HCT116 (cell line): ENCODE measurements around the gene SRI. TPM values are rescaled to one million over a fixed set of nuclear protein-coding genes. Genes with fewer than 3 reads are reported as not detected.

ENCODE experiments used
- ATAC-seq: fragments of 200-7000 bp; cut with Tn5 transposase; 2 replicates; pipeline ENCODE4 v1.9.1; 2020; ENCODE audit warnings: mild to moderate bottlenecking, moderate library complexity
- Bru-seq: library from RNA; stranded (reverse); fragments of 400-500 nt; gene quantifications from one replicate; lab custom pipeline; 2021; lab: Mats Ljungman, UMichigan
- BruChase-seq, 2 experiments: library from RNA; stranded (reverse); fragments of 400-500 nt; gene quantifications; one replicate each; lab custom pipeline; 2021; lab: Mats Ljungman, UMichigan
- BruUV-seq: library from RNA; stranded (reverse); fragments of 400-500 nt; replicated peaks from 2 replicates; lab custom pipeline; 2021; lab: Mats Ljungman, UMichigan
- CTCF ChIA-PET: fragments of 300-600 bp; sonication (Branson Sonifier 250); formaldehyde crosslinking; loops from one replicate; lab custom pipeline; 2021; ENCODE audit warnings: antibody characterized with exemption; lab: Charles Lee
- POLR2A ChIA-PET: fragments of 300-600, 350-600 bp; sonication (Branson Sonifier 250); formaldehyde crosslinking; loops from one replicate; lab custom pipeline; 2021; ENCODE audit warnings: antibody characterized with exemption; lab: Charles Lee
- RAD21 ChIA-PET, 2 experiments: fragments of 300-600 bp; sonication (Branson Sonifier 250); formaldehyde crosslinking; loops; one replicate each; lab custom pipeline; 2023; ENCODE audit warnings: low total read pairs in 2 of 2; ENCODE audit not compliant: uncharacterized antibody in 2 of 2, unreplicated experiment in 2 of 2, low non-redundant PET in 1 of 2; lab: Charles Lee
- DNase-seq: peaks from one replicate; pipeline ENCODE4 v3.0.0-alpha.2; 2010; ENCODE audit warnings: low read depth, low spot score
- H2AFZ ChIP-seq: fragments of 200-600 bp; shearing (Covaris generic), sonication (generic); 2 replicates; pipeline ENCODE4 v1.6.1; 2017; ENCODE audit warnings: low read depth, mixed run types, mixed read lengths, antibody characterized with exemption, low read length; ENCODE audit not compliant: poor library complexity, severe bottlenecking
- H3K27ac ChIP-seq: 2 replicates; pipeline ENCODE4 v1.5.1; 2012; ENCODE audit warnings: low read depth, low read length
- H3K27me3 ChIP-seq: fragments of 200-600 bp; sonication (generic); 2 replicates; pipeline ENCODE4 v1.6.1; 2016; ENCODE audit warnings: mixed run types, low read length, mixed read lengths; ENCODE audit not compliant: insufficient read depth
- H3K36me3 ChIP-seq, 2 experiments: fragments of 200-500 bp in 1 of 2; fragments of 200-600 bp in 1 of 2; sonication (Bioruptor generic) in 1 of 2; sonication (generic) in 1 of 2; 2 replicates each; pipeline versions ENCODE4 v1.5.1 to v1.6.1; 2014 to 2016; ENCODE audit warnings: low read length in 2 of 2, inconsistent platforms in 1 of 2, mixed read lengths in 1 of 2, mixed run types in 1 of 2; ENCODE audit not compliant: insufficient read depth in 2 of 2, control insufficient read depth in 1 of 2
- H3K4me1 ChIP-seq, 2 experiments: fragments of 200-600 bp in 1 of 2; sonication (generic) in 1 of 2; 2 replicates each; pipeline versions ENCODE4 v1.5.1 to v1.6.1; 2012 to 2017; ENCODE audit warnings: low read length in 2 of 2, inconsistent platforms in 1 of 2, mild to moderate bottlenecking in 1 of 2, mixed read lengths in 1 of 2, mixed run types in 1 of 2, moderate library complexity in 1 of 2; ENCODE audit not compliant: insufficient read depth in 2 of 2, control insufficient read depth in 1 of 2
- H3K4me2 ChIP-seq: fragments of 200-600 bp; sonication (generic); 2 replicates; pipeline ENCODE4 v1.6.1; 2017; ENCODE audit warnings: mixed run types, low read length, mixed read lengths
- H3K4me3 ChIP-seq, 2 experiments: fragments of 200-600 bp in 1 of 2; sonication (generic) in 1 of 2; replicated peaks in 1 of 2; 2 replicates each; pipeline ENCODE4 v1.5.1; 2011 to 2016; ENCODE audit warnings: low read length in 2 of 2, control low read depth in 1 of 2, low read depth in 1 of 2, mild to moderate bottlenecking in 1 of 2, mixed read lengths in 1 of 2, mixed run types in 1 of 2
- H3K79me2 ChIP-seq: fragments of 200-600 bp; sonication (generic); 2 replicates; pipeline ENCODE4 v1.6.1; 2017; ENCODE audit warnings: mild to moderate bottlenecking, mixed run types, low read length, moderate library complexity, mixed read lengths; ENCODE audit not compliant: insufficient read depth
- H3K9ac ChIP-seq: fragments of 200-600 bp; sonication (generic); 2 replicates; pipeline ENCODE4 v1.6.1; 2016; ENCODE audit warnings: low read length, mixed read lengths
- H3K9me2 ChIP-seq: fragments of 200-600 bp; sonication (generic), shearing (Covaris generic); 2 replicates; pipeline ENCODE4 v1.6.1; 2017; ENCODE audit warnings: mixed run types, mild to moderate bottlenecking, moderate library complexity; ENCODE audit not compliant: insufficient read depth
- H3K9me3 ChIP-seq, 2 experiments: fragments of 200-500 bp in 1 of 2; fragments of 200-600 bp in 1 of 2; sonication (Bioruptor generic) in 1 of 2; sonication (generic) in 1 of 2; 2 replicates each; pipeline ENCODE4 v1.6.1; 2014 to 2017; ENCODE audit warnings: low read length in 2 of 2, mixed read lengths in 2 of 2, inconsistent platforms in 1 of 2, low read depth in 1 of 2, mild to moderate bottlenecking in 1 of 2, mixed run types in 1 of 2, moderate library complexity in 1 of 2; ENCODE audit not compliant: control insufficient read depth in 1 of 2, insufficient read depth in 1 of 2
- H4K20me1 ChIP-seq: fragments of 200-600 bp; sonication (generic), shearing (Covaris generic); 2 replicates; pipeline ENCODE4 v1.6.1; 2017; ENCODE audit warnings: mixed run types, mild to moderate bottlenecking, moderate library complexity; ENCODE audit not compliant: insufficient read depth
- CBX3 ChIP-seq: IDR thresholded peaks from 2 replicates; pipeline ENCODE4 v1.6.1; 2012; ENCODE audit warnings: low read depth
- CTCF ChIP-seq, 3 experiments: fragments of 200-600 bp in 1 of 3; sonication (generic) in 1 of 3; IDR thresholded peaks in 2 of 3; conservative IDR thresholded peaks in 1 of 3; 2 replicates each; pipeline ENCODE4 v1.5.1; 2012 to 2017; ENCODE audit warnings: low read depth in 2 of 3, low read length in 2 of 3, antibody characterized with exemption in 1 of 3, borderline replicate concordance in 1 of 3, control low read depth in 1 of 3, mild to moderate bottlenecking in 1 of 3, mixed read lengths in 1 of 3, mixed run types in 1 of 3, moderate library complexity in 1 of 3; ENCODE audit not compliant: insufficient read depth in 1 of 3
- EGR1 ChIP-seq: IDR thresholded peaks from 2 replicates; pipeline ENCODE4 v1.6.1; 2012; ENCODE audit warnings: low read depth
- EZH2 ChIP-seq: fragments of 200-600 bp; sonication (generic); IDR thresholded peaks from 2 replicates; pipeline ENCODE4 v1.6.1; 2017; ENCODE audit warnings: antibody characterized with exemption, mixed run types
- EZH2phosphoT487 ChIP-seq: fragments of 200-600 bp; IDR thresholded peaks from 2 replicates; pipeline ENCODE4 v1.6.1; 2018; ENCODE audit warnings: antibody characterized with exemption, borderline replicate concordance
- JUND ChIP-seq: IDR thresholded peaks from 2 replicates; pipeline ENCODE4 v1.6.1; 2012
- POLR2AphosphoS5 ChIP-seq: IDR thresholded peaks from 2 replicates; pipeline ENCODE4 v1.6.1; 2011; ENCODE audit warnings: mild to moderate bottlenecking, low read depth, low read length, moderate library complexity
- RAD21 ChIP-seq: IDR thresholded peaks from 2 replicates; pipeline ENCODE4 v1.6.1; 2012; ENCODE audit warnings: low read depth, mild to moderate bottlenecking
- SIN3A ChIP-seq: IDR thresholded peaks from 2 replicates; pipeline ENCODE4 v1.6.1; 2012; ENCODE audit warnings: low read depth
- SP1 ChIP-seq: IDR thresholded peaks from 2 replicates; pipeline ENCODE4 v1.6.1; 2012; ENCODE audit warnings: low read depth
- ZNF274 ChIP-seq: fragments of 200-500 bp; sonication (Bioruptor generic); IDR thresholded peaks from 2 replicates; pipeline ENCODE4 v1.6.1; 2014; ENCODE audit warnings: mild to moderate bottlenecking, low read depth, low read length, inconsistent platforms
- intact Hi-C: fragments of 100-400 bp; cut with micrococcal nuclease; formaldehyde crosslinking; loops from 2 replicates; pipeline ENCODE4 v1.10.0; 2022
- long read RNA-seq: library from polyadenylated mRNA; unstranded; transcript quantifications from one replicate; pipeline ENCODE4 v2.0.0, GENCODE V29; 2021; ENCODE audit not compliant: unreplicated experiment
- polyA plus RNA-seq: library from polyadenylated mRNA; unstranded; fragments of >200 nt; gene quantifications from 2 replicates; pipeline ENCODE4 v1.2.1, GENCODE V29; 2012; ENCODE audit warnings: missing spikeins
- total RNA-seq: library from RNA; stranded (reverse); gene quantifications from one replicate; pipeline ENCODE4 v1.2.1, GENCODE V29; 2021; ENCODE audit not compliant: unreplicated experiment
- TF ChIP-seq, protein P1 (sequence below): IDR thresholded peaks from 2 replicates; pipeline ENCODE4 v1.6.1; 2012; ENCODE audit warnings: low read depth
- TF ChIP-seq, protein P2 (sequence below): IDR thresholded peaks from 2 replicates; pipeline ENCODE4 v1.6.1; 2011; ENCODE audit warnings: mild to moderate bottlenecking, low read length, moderate library complexity; ENCODE audit not compliant: insufficient replicate concordance; ENCODE audit errors: extremely low read depth
- TF ChIP-seq, protein P3 (sequence below): IDR thresholded peaks from 2 replicates; pipeline ENCODE4 v1.6.1; 2012

Gene SRI, protein sequence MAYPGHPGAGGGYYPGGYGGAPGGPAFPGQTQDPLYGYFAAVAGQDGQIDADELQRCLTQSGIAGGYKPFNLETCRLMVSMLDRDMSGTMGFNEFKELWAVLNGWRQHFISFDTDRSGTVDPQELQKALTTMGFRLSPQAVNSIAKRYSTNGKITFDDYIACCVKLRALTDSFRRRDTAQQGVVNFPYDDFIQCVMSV
- total RNA-seq (114 TPM), Bru-seq, nascent RNA (percentile 78 among the genes with signal in this experiment), BruChase-seq, experiment 1, labeled RNA remaining after a 6-hour chase (percentile 75 among the genes with signal in this experiment), BruChase-seq, experiment 2, labeled RNA remaining after a 2-hour chase (percentile 60 among the genes with signal in this experiment)
- 96.5 and 135 TPM in 2 replicates for polyA plus RNA-seq
- long read RNA-seq, transcript SRI-201 (8 exons, 2,010 nt): major isoform, 122 of 136 reads
- long read RNA-seq, partial matches to known transcripts: 3 of 136 reads
- long read RNA-seq, other reads (novel, unspliced or antisense): 11 of 136 reads

GRCh38 chr7:88219781-88220747 lies at the start of gene SRI:
Gene SRI, minus strand, starts transcription at chr7:88220038. Its CDS starts 12 bp downstream, at chr7:88220026.
- DNase-seq (peak; percentile 61), ATAC-seq (peak; percentile 96)
- Histone ChIP-seq H3K27ac (peak within 1 kb of the TSS; percentile 71), H3K4me1 (peaks cover 11 to 34% of the 10 kb centered on the region in 2 experiments), H2AFZ (peak within 1 kb of the TSS; percentile 74), H3K4me3 (peak within 1 kb of the TSS; percentile 61 to 82), H3K79me2 (peaks cover 27% of the 10 kb centered on the region), H3K9me2 (no peaks in the 10 kb centered on the region), H3K36me3 (peaks cover 2 to 4% of the 10 kb centered on the region in 2 experiments; a peak in 1 of 4 replicates), H4K20me1 (no peaks in the 10 kb centered on the region), H3K9ac (peak within 1 kb of the TSS; percentile 85), H3K4me2 (peak within 1 kb of the TSS; percentile 81), H3K9me3 (no peaks in the 10 kb centered on the region), H3K27me3 (no peaks in the 10 kb centered on the region)
- CTCF ChIA-PET: interaction anchor here (0.7 to 1.3 kb wide), 3 partner anchors 9 to 109 kb away, joined by 3 to 5 read pairs (median 4); no protein-coding TSS in a partner anchor
- BruUV-seq: TSS peak; percentile 67
- RAD21 ChIA-PET: no interaction called here
- POLR2A ChIA-PET: interaction anchor here (0.7 to 1.1 kb wide), 3 partner anchors 10 to 64 kb away, joined by 3 read pairs; no protein-coding TSS in a partner anchor
- intact Hi-C loops: no loop called here
- TF ChIP-seq SP1 (peak; percentile 80), EGR1 (peak; percentile 49; the same call in 1 of the 2 replicates), CBX3 (peak; percentile 22; the same call in 1 of the 2 replicates), EZH2phosphoT487 (no peak), SIN3A (peak; percentile 55; the same call in 1 of the 2 replicates), CTCF (IDR thresholded peaks at IDR 0.05 in 2 of 3, conservative IDR thresholded peaks at IDR 0.05 in 1 of 3; ENCODE audit: borderline replicate concordance in 1 of 3, insufficient read depth in 1 of 3, low read depth in 2 of 3, low read length in 2 of 3) (peak in 2 of 3 experiments; percentile 47 to 69; a peak in 4 of 6 replicates), RAD21 (no peak), POLR2AphosphoS5 (peak; percentile 94), ZNF274 (no peak), JUND (peak; percentile 66), EZH2 (no peak)
- TF ChIP-seq, protein P1, sequence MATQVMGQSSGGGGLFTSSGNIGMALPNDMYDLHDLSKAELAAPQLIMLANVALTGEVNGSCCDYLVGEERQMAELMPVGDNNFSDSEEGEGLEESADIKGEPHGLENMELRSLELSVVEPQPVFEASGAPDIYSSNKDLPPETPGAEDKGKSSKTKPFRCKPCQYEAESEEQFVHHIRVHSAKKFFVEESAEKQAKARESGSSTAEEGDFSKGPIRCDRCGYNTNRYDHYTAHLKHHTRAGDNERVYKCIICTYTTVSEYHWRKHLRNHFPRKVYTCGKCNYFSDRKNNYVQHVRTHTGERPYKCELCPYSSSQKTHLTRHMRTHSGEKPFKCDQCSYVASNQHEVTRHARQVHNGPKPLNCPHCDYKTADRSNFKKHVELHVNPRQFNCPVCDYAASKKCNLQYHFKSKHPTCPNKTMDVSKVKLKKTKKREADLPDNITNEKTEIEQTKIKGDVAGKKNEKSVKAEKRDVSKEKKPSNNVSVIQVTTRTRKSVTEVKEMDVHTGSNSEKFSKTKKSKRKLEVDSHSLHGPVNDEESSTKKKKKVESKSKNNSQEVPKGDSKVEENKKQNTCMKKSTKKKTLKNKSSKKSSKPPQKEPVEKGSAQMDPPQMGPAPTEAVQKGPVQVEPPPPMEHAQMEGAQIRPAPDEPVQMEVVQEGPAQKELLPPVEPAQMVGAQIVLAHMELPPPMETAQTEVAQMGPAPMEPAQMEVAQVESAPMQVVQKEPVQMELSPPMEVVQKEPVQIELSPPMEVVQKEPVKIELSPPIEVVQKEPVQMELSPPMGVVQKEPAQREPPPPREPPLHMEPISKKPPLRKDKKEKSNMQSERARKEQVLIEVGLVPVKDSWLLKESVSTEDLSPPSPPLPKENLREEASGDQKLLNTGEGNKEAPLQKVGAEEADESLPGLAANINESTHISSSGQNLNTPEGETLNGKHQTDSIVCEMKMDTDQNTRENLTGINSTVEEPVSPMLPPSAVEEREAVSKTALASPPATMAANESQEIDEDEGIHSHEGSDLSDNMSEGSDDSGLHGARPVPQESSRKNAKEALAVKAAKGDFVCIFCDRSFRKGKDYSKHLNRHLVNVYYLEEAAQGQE: no peak
- TF ChIP-seq, protein P2, sequence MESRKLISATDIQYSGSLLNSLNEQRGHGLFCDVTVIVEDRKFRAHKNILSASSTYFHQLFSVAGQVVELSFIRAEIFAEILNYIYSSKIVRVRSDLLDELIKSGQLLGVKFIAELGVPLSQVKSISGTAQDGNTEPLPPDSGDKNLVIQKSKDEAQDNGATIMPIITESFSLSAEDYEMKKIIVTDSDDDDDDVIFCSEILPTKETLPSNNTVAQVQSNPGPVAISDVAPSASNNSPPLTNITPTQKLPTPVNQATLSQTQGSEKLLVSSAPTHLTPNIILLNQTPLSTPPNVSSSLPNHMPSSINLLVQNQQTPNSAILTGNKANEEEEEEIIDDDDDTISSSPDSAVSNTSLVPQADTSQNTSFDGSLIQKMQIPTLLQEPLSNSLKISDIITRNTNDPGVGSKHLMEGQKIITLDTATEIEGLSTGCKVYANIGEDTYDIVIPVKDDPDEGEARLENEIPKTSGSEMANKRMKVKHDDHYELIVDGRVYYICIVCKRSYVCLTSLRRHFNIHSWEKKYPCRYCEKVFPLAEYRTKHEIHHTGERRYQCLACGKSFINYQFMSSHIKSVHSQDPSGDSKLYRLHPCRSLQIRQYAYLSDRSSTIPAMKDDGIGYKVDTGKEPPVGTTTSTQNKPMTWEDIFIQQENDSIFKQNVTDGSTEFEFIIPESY: no peak
- TF ChIP-seq, protein P3, sequence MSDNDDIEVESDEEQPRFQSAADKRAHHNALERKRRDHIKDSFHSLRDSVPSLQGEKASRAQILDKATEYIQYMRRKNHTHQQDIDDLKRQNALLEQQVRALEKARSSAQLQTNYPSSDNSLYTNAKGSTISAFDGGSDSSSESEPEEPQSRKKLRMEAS: peak; percentile 80
